Measurements from ENCODE around the gene ELMO1. TPM values are rescaled to one million over a fixed set of nuclear protein-coding genes. Genes with fewer than 3 reads are reported as not detected.

Gene ELMO1
- total RNA-seq, 1 donor from 2014 or later = 66.1 TPM

GRCh38 chr7:37484426-37485073 is 35.9 kb upstream of the ELMO1 start:
- no peak for TF ChIP-seq CTCF (IDR thresholded peaks at IDR 0.05; ENCODE audit: unreplicated experiment)
- Mint-ChIP-seq H3K4me1 (ENCODE audit: low read depth) (peaks cover 4% of the 10 kb centered on the region), H3K9me3 (ENCODE audit: low read depth) (peaks cover 5% of the 10 kb centered on the region), H3K27me3 (no peaks in the 10 kb centered on the region), H3K4me3 (ENCODE audit: low read depth) (no peak overlapping the region), H3K36me3 (ENCODE audit: insufficient read depth) (no peaks in the 10 kb centered on the region), H3K27ac (no peak overlapping the region)
- DNase-seq (ENCODE audit: low spot score, unreplicated experiment) = no peak

- H3K4me3 Mint-ChIP-seq (ENCODE audit: low read depth) = no peak overlapping the region
- peaks cover 4% of the 10 kb centered on the region for H3K4me1 Mint-ChIP-seq (ENCODE audit: low read depth)
- H3K27me3 Mint-ChIP-seq = no peaks in the 10 kb centered on the region
These were observed 35.0 kb upstream of the ELMO1 start for GRCh38 chr7:37483627-37484026.

GRCh38 chr7:37482953-37483352 is 34.3 kb upstream of the ELMO1 start:
- Mint-ChIP-seq H3K9me3 (ENCODE audit: low read depth) (no peaks in the 10 kb centered on the region), H3K27me3 (no peaks in the 10 kb centered on the region), H3K4me1 (ENCODE audit: low read depth) (peaks cover 4% of the 10 kb centered on the region), H3K4me3 (ENCODE audit: low read depth) (no peak overlapping the region), H3K27ac (no peak overlapping the region), H3K36me3 (ENCODE audit: insufficient read depth) (no peaks in the 10 kb centered on the region)
- no peak for DNase-seq (ENCODE audit: low spot score, unreplicated experiment)
- no peak for TF ChIP-seq CTCF (IDR thresholded peaks at IDR 0.05; ENCODE audit: unreplicated experiment)

More at GRCh38 chr7:37483627-37484026, 35.0 kb upstream of the ELMO1 start:
- H3K9me3 Mint-ChIP-seq (ENCODE audit: low read depth) = peaks cover 5% of the 10 kb centered on the region
- no peak for TF ChIP-seq CTCF (IDR thresholded peaks at IDR 0.05; ENCODE audit: unreplicated experiment)
- H3K36me3 Mint-ChIP-seq (ENCODE audit: insufficient read depth) = no peaks in the 10 kb centered on the region
- H3K27ac Mint-ChIP-seq = no peak overlapping the region
- no peak for DNase-seq (ENCODE audit: low spot score, unreplicated experiment)

- H3K9me3 Mint-ChIP-seq (ENCODE audit: low read depth) = no peaks in the 10 kb centered on the region
- H3K36me3 Mint-ChIP-seq (ENCODE audit: insufficient read depth) = no peaks in the 10 kb centered on the region
- peaks cover 8% of the 10 kb centered on the region for H3K4me1 Mint-ChIP-seq (ENCODE audit: low read depth)
- no peak overlapping the region for H3K27ac Mint-ChIP-seq
- no peak overlapping the region for H3K4me3 Mint-ChIP-seq (ENCODE audit: low read depth)
- TF ChIP-seq CTCF (IDR thresholded peaks at IDR 0.05; ENCODE audit: unreplicated experiment) = no peak
- H3K27me3 Mint-ChIP-seq = no peaks in the 10 kb centered on the region
- DNase-seq (ENCODE audit: low spot score, unreplicated experiment) = no peak
These were observed 33.8 kb upstream of the ELMO1 start for GRCh38 chr7:37482505-37482904.

- peaks cover 14% of the 10 kb centered on the region for H3K4me1 Mint-ChIP-seq (ENCODE audit: low read depth)
- H3K27ac Mint-ChIP-seq = no peak overlapping the region
- no peaks in the 10 kb centered on the region for H3K9me3 Mint-ChIP-seq (ENCODE audit: low read depth)
- TF ChIP-seq CTCF (IDR thresholded peaks at IDR 0.05; ENCODE audit: unreplicated experiment) = no peak
- no peak overlapping the region for H3K4me3 Mint-ChIP-seq (ENCODE audit: low read depth)
- no peaks in the 10 kb centered on the region for H3K36me3 Mint-ChIP-seq (ENCODE audit: insufficient read depth)
- H3K27me3 Mint-ChIP-seq = no peaks in the 10 kb centered on the region
- no peak for DNase-seq (ENCODE audit: low spot score, unreplicated experiment)
These were observed 33.1 kb upstream of the ELMO1 start for GRCh38 chr7:37481722-37482288.
